ENCODE results near the gene MGAT4A.

Gene MGAT4A

DNA sequence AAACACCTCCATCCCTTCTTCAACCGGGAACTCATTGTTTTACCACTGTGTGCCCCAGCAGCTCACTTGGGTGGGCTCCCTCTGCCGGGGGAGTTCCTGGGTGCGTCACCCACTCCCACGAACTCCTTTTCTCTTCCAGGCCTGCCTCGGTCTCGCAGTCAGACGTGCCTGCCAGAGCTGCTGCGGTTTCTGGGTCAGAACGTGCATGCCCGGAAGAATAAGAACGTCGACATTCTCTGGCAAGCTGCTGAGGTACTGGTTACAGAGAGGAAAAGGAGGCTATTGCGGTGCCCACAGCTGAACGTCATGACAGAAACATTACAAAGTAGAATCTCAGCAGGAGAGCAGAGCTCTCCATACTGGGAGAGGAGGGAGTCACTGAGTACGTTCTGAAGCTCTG is 158.3 kb downstream of the MGAT4A start:
- DNase-seq (ENCODE audit: low read depth): no peak
- TF ChIP-seq, protein P1, sequence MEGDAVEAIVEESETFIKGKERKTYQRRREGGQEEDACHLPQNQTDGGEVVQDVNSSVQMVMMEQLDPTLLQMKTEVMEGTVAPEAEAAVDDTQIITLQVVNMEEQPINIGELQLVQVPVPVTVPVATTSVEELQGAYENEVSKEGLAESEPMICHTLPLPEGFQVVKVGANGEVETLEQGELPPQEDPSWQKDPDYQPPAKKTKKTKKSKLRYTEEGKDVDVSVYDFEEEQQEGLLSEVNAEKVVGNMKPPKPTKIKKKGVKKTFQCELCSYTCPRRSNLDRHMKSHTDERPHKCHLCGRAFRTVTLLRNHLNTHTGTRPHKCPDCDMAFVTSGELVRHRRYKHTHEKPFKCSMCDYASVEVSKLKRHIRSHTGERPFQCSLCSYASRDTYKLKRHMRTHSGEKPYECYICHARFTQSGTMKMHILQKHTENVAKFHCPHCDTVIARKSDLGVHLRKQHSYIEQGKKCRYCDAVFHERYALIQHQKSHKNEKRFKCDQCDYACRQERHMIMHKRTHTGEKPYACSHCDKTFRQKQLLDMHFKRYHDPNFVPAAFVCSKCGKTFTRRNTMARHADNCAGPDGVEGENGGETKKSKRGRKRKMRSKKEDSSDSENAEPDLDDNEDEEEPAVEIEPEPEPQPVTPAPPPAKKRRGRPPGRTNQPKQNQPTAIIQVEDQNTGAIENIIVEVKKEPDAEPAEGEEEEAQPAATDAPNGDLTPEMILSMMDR (IDR thresholded peaks at IDR 0.05; ENCODE audit: low read depth, low read length, missing control alignments): no peak
- H3K4me3 ChIP-seq (ENCODE audit: low read depth, low read length): no peak overlapping the region

DNA sequence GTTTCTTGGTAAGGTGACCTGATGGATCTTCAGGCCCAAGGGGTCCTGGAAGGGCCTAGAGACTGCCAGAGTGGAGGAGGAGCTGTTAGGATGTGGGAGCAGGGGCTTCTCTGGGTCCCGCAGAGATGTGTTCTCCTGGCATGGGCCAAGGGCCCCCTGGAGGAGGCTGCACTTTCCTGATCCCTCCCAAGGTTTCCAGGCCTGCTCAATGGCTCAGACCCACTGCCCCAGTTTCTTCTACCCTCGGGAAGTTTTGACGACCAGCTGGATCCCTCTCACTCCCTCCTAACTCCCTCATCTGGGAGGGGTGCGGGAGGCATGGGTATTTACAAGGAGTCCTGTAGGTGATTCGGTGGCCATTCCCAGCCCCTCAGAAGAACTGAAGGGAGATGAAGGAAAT is 158.7 kb downstream of the MGAT4A start:
- no peak overlapping the region for H3K4me3 ChIP-seq (ENCODE audit: low read depth, low read length)
- DNase-seq (ENCODE audit: low read depth): no peak
- TF ChIP-seq, protein P1 (IDR thresholded peaks at IDR 0.05; ENCODE audit: low read depth, low read length, missing control alignments): no peak

DNA sequence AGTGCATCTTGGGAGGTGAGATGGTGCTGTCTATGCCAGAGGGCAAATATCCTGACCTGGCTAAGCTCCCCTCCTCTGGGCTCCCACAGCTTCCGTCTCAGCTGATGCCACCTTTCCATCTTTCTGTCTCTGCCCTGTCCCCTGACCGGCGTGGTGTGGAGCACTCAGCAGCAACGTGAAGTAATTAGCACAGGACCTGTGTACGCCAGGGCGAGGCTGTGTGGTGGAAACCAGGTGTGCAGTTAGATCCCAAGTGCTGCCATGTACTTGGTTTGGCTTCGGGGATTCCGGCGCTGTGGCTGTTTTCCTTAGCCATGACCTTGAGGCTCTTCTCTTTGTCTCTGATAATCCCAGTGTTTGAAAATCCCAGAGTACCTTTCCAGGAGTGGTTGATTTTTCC is 159.1 kb downstream of the MGAT4A start:
- H3K4me3 ChIP-seq (ENCODE audit: low read depth, low read length): no peak overlapping the region
- DNase-seq (ENCODE audit: low read depth): no peak
- TF ChIP-seq, protein P1 (IDR thresholded peaks at IDR 0.05; ENCODE audit: low read depth, low read length, missing control alignments): no peak

DNA sequence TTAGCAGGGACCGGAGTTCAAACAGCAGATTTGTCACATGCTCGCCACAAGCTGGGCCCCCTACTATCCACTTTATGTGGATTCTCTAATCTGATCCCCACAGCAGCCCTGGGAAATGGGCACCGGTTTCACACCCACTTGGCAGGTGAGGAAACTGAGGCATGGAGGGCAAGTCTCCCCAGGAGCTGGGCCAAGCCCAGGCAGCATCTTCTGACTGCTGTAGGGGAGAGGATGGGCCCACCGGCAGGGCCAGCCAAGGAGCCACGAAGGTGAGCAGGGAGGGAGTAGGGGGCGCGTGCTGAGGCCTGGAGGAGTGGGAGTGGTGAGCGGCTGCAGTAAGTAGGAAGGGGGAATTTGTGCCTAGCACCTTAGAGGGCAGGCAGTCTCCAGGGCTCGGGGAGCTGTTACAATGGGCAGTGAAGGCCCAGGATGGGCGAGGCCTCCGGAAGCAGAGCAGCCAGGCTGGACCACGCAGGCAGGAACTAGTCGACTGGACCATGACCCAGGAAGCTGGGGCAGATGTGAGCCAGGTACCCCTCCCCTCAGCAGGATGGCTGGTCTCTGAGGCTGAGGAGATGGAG is 159.7 kb downstream of the MGAT4A start:
- H3K4me3 ChIP-seq (ENCODE audit: low read depth, low read length): no peak overlapping the region
- TF ChIP-seq, protein P1 (IDR thresholded peaks at IDR 0.05; ENCODE audit: low read depth, low read length, missing control alignments): no peak
- no peak for DNase-seq (ENCODE audit: low read depth)

DNA sequence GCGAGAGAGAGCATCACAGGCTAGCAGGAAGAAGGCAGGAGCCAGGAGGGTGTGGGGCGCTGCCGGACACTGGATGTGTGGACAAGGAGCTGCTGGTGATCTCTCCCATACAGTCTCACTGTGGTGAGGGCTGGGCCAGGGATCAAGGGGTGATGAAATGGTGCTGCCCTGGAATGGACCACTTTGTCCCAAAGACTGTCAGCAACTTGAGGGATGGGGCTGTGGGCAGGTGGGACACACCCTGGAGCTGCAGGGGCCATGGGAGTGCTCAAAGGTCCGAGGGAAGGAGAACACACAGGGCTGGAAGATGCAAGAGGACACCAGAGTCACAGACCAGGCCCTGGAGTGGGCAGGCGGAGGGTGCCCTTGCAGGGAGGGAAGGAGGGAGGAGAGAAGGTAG is 160.6 kb downstream of the MGAT4A start:
- H3K4me3 ChIP-seq (ENCODE audit: low read depth, low read length): no peak overlapping the region
- TF ChIP-seq, protein P1 (IDR thresholded peaks at IDR 0.05; ENCODE audit: low read depth, low read length, missing control alignments): no peak
- no peak for DNase-seq (ENCODE audit: low read depth)

DNA sequence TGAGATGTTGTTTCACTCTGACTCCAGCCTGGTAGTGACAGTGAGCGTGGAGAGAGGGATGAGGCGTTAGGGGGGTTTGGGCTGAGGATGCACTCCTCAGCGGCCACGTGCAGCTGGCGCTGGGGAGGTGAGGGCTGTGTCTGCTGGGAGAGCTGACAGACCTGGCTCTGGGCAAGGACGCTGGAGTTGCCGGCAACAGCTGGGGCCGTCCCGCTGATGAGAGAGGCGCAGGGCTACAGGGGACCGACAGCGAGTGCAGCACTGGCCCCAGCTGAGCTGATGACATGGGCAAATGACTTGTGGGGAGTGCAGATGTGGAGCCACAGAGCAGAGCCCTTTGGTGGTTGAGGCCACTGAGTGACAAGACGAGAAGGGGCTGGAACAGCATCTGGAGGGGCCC is 161.0 kb downstream of the MGAT4A start:
- no peak overlapping the region for H3K4me3 ChIP-seq (ENCODE audit: low read depth, low read length)
- no peak for DNase-seq (ENCODE audit: low read depth)
- TF ChIP-seq, protein P1 (IDR thresholded peaks at IDR 0.05; ENCODE audit: low read depth, low read length, missing control alignments): no peak

DNA sequence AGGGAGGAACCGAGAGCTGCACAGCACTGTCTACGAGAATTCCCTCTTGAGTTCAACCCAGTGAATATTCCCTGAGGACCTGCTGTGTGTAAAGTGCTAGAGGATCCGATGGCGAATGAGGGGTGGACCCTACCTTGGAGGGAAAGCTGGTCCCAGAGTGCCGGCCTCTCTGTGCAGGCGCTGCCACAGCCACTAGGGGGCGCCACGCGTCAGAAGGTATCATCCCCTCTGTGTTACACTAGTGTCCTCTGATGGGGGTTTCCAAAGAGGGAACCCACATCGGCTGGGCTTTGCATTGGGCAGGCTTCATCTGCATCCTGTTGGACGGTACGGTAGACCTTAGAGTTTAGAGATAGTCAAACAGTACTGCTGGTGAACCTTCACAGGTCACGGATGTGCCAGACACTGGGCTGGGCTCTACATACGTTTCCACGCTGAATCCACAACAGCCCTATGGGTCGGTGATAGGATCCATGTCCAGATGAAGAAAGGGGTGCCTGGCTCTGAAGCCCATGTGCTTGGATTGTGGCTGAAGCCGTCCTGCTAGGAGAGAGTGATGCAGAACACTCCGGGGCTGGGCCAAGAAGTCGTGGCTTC is 161.6 kb downstream of the MGAT4A start:
- H3K4me3 ChIP-seq (ENCODE audit: low read depth, low read length): no peak overlapping the region
- DNase-seq (ENCODE audit: low read depth): no peak
- TF ChIP-seq, protein P1 (IDR thresholded peaks at IDR 0.05; ENCODE audit: low read depth, low read length, missing control alignments): peak; percentile 96
